ENCODE measurements around the gene ARID1B.

ARID1B gene

GRCh38 chr6:157171801-157172200 is 394.6 kb downstream of the ARID1B start:
- no peak for DNase-seq

DNA sequence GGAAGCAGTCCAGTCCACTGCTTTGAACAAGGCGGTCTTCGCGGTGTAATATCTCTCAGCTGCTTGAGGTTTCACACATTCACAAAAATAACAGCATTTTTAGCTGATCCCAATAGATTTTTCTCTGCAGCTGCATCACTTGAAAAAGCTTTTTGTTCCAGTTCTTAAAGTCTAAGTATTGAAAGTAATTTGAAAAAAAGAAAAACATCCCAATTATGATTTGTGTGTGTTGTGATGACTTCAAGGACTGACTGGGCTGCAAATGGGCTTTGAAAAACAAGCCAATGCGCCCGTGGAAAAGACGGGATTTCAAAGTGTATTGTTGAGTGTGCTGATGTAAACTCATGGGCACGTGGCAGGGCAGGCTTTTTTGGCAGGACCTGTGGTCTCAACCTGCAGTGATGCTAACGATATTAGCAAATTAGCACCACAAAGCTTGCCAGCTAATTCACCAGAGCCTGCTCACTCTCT is 395.1 kb downstream of the ARID1B start:
- DNase-seq, result no peak

GRCh38 chr6:157172830-157173536 is 395.8 kb downstream of the ARID1B start:
- DNase-seq, result no peak

DNA sequence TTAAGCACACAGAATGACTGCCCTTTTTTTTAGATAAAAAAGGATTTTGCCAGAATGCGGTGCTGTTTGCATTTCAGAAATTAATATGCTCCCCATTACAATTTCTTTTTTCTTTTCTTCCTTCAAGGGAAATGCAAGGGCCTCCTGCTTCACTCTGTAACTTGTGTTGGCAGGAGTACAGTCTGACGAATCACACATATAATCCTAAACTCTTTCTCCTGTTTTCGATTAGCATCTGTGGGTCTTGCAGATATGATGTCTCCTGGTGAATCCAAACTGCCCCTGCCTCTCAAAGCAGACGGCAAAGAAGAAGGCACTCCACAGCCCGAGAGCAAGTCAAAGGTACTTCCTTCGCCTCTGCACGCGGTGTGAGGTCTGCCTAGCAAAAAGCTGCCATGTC is 396.6 kb downstream of the ARID1B start:
- no peak for DNase-seq

DNA sequence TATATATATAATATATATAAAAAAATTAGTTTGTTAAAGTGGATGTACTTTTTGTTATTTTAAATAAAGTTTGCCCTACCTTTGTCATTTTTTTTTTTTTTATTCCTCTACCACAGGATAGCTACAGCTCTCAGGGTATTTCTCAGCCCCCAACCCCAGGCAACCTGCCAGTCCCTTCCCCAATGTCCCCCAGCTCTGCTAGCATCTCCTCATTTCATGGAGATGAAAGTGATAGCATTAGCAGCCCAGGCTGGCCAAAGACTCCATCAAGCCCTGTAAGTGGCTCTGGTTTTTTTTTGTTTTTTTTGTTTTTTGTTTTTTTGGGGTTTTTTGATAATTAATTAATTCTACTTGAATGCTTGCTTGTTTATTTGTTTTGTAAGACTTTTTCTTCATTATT is 397.6 kb downstream of the ARID1B start:
- no peak for DNase-seq

- DNase-seq, result no peak
Observed at GRCh38 chr6:157177731-157178336, 400.7 kb downstream of the ARID1B start.

DNA sequence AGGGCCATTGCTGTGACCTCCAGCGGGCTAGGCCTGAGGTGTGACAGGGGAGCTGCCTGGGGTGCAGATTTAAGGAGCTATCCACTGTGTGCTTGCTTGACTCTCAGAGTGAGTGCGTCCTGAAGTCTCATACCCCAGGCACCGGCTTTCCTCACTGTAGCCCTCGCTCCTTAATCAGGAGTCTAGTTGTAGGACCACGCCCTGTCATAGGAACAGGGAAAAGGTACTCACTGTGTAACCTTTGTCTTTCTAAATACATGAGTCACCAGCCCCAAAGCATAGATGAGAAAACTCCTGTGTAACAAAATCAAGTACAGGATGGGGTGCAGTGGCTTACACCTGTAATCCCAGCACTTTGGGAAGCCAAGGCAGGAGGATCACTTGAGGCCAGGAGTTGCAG is 404.5 kb downstream of the ARID1B start:
- DNase-seq, result no peak

GRCh38 chr6:157182503-157183264 is 405.5 kb downstream of the ARID1B start:
- DNase-seq, result no peak

DNA sequence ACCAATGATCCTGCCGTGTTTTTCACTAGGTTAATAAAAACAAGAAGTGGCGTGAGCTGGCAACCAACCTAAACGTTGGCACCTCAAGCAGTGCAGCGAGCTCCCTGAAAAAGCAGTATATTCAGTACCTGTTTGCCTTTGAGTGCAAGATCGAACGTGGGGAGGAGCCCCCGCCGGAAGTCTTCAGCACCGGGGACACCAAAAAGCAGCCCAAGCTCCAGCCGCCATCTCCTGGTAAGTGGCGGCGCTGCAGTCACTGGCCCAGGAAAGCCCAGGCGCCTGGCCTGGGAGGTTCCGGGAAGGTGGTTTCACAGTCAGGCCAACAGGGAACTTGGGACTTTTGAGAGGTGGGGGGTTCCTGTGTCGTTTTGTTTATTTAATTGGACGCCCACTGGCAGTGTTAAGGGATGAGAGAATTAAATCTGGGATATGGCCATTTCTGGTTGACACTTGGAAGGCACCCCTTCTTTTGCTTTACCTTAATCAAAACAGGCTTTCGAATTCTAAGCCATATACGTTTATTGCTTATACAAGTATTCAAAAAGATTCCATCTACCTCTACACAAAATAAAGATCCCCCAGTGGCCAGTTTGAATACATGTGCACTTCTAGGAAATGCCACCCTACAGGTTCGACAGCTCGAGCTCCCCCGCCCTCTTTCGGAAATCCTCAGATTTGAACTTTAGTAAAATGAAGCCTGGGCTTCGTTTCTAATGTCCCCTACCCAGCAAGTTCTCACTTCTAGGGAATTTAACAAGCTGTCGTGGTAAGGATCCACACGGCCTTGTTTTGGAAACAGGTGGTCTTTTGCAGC is 407.2 kb downstream of the ARID1B start:
- DNase-seq, result peak; percentile 63

DNA sequence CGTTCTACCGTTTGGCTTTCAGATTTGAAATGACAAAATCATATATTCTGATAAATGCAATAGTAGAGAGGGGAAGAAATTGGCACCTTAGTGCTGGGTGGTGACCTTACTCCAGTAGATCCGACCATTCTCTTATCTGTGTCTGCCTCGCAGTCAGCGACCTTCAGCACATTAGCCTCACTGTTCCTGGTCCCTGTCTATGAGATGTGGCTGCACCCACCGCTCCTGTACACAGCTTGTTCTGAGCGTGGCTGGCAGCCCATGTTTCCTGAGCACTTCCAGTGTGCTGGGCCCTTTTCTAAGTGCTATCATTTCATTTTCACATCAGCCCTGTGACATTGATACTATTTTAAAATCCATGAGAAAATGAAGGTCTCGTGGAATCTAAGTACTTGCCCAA is 408.0 kb downstream of the ARID1B start:
- no peak for DNase-seq

- no peak for DNase-seq
Observed at GRCh38 chr6:157185986-157186385, 408.8 kb downstream of the ARID1B start.

DNA sequence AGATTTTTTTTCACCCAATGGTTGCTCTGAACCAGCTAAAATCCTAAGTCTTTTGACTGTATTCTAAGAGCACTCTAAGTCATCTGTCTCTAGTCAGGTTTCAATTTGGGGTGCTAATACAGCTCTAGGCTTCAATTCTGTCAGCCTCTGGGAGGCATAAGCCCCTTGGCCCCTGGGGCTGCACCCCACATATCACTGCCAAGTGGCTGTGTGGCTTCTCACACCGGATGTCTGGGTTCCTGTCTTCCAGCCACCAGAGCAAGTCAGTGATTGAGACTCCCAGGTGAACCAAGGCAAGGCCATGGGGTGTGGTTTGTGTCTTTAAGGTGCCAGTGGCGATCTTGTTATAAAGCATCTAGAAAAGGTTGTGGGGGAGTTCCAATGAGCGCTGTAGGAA is 409.6 kb downstream of the ARID1B start:
- no peak for DNase-seq

DNA sequence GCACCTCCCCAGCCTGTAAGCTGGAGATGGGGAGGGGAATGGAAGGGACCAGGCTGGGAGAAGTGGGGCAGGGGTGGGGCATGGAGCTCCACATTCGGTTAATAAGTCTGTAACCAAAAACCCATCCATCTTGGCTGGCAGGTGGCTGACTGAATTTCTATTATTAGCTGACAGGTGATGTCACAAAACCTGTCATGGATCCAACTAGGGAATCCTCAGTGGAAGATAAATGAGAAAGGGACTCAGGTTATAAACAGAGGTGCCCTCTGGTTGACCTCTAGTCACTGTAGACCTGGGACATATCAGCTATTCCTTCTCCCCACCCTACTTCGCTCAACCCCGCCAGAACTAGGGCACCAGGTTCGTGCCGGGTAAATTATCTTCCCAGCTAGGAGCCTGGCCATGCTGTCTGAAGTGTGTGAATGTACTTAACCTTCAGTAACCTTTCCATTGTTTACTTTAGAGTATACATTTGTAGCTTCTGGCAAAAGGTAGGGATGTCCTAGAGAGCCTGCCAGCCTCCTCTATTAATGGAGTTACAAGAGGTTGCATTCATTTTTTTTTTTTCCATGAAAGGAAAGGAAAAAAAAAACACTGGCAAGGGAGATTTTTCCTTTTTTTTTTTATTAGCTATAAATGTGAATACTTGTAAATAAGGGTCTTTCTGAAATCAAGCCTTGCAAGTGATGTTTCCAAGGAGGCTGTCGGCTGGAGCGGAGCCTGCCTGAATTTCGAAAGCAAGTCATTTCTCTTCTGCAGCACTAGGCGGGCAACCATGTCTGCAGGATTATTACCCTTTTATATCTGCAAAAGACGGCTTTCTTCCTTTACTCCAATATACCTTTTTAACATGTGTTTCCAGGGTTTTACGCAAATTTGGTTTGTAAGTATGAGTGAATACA is 410.3 kb downstream of the ARID1B start:
- DNase-seq, result no peak

DNA sequence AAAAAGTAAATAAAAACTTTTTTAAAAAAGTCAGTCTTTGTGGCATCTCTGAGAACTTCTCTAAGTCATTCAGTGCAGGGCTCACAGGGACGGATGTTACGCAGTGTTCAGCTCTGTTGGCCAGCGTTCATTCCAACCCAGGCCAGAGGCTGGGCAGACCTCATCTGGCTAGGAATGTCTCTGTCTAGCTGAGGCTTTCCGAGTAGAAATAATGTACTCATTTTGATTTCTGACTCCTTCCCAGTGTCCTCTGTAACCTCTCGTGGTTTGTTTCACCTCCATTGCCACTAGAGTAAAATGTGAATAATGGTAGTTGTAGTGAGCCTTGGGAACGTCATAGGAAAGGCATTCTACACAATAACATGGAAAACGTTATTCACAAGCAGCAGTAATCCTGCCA is 411.0 kb downstream of the ARID1B start:
- DNase-seq, result peak; percentile 64

DNA sequence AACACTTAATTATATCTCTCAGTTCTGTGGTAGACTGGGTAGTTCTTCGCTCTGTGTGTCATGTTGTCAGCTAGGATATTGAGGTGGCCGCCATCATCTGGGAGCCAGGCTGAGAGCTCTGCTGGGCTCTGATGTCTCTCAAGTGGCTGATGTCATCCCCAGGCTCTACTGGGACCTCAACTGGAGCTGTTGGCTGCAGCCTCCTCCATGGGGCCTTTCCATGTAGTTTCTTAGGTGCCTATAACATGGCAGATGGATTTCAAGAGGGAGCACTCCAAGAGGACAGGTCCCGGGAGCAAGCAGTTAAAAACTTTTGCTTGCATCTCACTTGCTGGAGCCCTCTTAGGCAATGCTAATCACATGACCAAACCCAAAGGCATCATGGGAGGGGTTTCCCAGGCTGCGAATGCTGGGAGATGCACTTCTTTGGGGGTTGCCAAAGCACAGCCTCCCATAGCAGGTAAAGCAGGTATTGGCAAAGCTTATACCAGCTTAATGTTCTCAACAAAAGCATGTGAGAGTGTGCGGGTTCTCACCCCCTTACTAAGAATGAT is 416.3 kb downstream of the ARID1B start:
- no peak for DNase-seq

DNA sequence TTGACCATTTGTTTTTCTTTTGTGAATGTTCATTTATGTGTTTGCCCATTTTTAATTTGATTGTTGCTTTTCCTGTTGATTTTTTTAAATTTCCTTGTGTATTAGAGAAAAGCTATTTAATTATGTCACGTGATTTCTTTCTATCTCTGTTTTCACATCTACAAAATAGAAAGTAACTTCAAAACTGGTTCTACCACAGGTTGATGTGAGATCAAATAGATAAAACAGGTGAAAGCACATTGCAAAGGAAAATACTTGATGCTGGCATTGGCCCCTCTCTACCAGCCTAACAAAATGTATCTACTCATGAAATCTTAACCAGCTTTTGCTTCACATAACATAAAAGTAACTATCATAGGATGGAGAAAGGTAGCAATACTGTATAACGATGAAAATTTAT is 416.9 kb downstream of the ARID1B start:
- DNase-seq, result no peak

- peak; percentile 10 for DNase-seq
Observed at GRCh38 chr6:157194643-157195042, 417.5 kb downstream of the ARID1B start.

- no peak for DNase-seq
Observed at GRCh38 chr6:157196391-157196790, 419.2 kb downstream of the ARID1B start.

DNA sequence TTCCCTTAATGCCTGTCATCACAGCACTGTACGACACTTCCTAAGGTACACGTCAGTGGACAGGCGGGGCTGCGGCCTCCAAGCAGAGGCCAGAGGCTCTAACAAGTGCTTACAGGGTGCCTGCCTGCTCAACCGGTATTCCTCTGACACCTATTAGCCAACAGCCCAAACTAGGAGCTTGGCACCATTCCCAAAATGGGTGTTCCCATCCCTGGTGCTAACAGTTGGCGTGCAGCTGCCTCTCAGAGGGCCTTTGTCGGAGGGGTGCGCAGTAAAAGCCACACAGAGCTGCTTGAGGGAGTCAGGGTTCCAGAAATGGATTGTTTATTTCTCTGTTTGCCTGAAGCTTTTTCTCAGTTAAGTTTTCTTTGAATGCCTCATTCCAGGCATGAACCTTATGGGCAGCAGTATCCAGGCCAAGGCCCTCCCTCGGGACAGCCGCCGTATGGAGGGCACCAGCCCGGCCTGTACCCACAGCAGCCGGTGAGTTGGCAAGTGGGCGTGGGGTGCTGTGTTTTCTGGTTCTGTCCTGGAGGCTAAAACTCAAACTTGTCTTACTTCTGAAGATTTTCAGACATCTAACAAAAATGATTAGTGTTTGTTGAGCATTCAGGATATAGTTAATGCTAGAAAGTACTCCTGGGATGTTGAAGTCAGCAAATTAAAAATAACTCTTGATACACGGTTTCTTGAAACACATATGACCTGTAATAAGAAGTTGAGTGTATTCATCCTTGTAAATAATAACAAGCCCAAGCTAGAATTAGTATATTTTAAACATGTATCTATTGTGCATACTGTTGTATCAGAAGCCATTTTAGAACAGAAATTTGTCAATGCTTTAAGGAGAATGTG is 421.5 kb downstream of the ARID1B start:
- no peak for DNase-seq

- DNase-seq, result no peak
Observed at GRCh38 chr6:157200117-157200516, 422.9 kb downstream of the ARID1B start.

- no peak for DNase-seq
Observed at GRCh38 chr6:157200611-157201010, 423.4 kb downstream of the ARID1B start.

Data from EL (cell line).